ENCODE data around the gene SMAD7.

SMAD7 gene

GRCh38 chr18:48941672-48942071 is 9.1 kb downstream of the SMAD7 start:
- no peak for TF ChIP-seq CTCF (IDR thresholded peaks at IDR 0.05; ENCODE audit: low read depth, low read length, missing control alignments)
- H3K4me3 ChIP-seq (ENCODE audit: low read depth, low read length) = no peak overlapping the region
- in situ Hi-C loops (cut with HindIII; ENCODE audit: low sequenced_read_pairs) = loop anchor here (5.0 kb wide), 1 partner anchor 71 kb away; no protein-coding TSS in a partner anchor
- DNase-seq (ENCODE audit: low read depth) = no peak

DNA sequence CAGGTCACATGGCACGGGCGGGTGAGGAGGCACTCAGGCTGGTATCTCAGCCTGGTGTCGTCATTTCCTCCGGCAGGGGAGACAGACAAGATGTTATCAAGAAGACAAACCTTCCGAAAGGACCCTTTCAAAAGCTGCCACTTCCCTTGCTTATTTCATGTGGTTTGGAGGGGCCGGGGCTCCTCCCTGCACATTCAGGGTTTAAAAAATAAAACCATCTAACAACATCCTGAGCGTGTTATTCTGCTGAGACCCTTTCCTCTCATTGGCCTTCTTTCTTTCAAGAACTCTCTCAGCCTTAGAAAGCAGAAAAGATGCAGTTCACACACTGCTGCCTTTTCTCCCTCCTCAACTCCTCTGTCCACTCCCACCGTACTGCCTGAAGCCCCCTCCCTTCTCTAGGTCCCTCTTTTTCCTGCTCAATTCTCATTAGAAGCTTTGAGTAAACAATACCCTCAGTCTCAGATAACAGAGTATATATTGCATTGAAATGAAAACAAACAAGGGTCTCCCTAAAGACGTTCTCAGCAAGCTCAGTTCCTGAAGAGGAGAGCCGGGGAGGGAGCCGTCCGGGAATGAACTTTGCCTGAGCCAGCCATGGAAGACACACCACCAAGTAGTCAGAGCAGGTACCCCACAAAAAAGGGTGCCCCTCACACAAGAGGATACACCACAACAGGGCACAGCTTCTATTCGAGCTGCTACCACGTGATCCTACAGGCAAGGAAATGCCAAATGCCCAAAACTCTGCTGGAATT is 9.7 kb downstream of the SMAD7 start:
- in situ Hi-C loops (cut with HindIII; ENCODE audit: low sequenced_read_pairs) = loop anchor here (5.0 kb wide), 1 partner anchor 71 kb away; no protein-coding TSS in a partner anchor
- DNase-seq (ENCODE audit: low read depth) = no peak
- TF ChIP-seq CTCF (IDR thresholded peaks at IDR 0.05; ENCODE audit: low read depth, low read length, missing control alignments) = no peak
- H3K4me3 ChIP-seq (ENCODE audit: low read depth, low read length) = no peak overlapping the region

- in situ Hi-C loops (cut with HindIII; ENCODE audit: low sequenced_read_pairs) = loop anchor here (5.0 kb wide), 1 partner anchor 73 kb away; no protein-coding TSS in a partner anchor
- H3K4me3 ChIP-seq (ENCODE audit: low read depth, low read length) = peak overlapping the region; percentile 18
- TF ChIP-seq CTCF (IDR thresholded peaks at IDR 0.05; ENCODE audit: low read depth, low read length, missing control alignments) = no peak
- DNase-seq (ENCODE audit: low read depth) = no peak
Observed at GRCh38 chr18:48939205-48940097, 11.3 kb downstream of the SMAD7 start.

DNA sequence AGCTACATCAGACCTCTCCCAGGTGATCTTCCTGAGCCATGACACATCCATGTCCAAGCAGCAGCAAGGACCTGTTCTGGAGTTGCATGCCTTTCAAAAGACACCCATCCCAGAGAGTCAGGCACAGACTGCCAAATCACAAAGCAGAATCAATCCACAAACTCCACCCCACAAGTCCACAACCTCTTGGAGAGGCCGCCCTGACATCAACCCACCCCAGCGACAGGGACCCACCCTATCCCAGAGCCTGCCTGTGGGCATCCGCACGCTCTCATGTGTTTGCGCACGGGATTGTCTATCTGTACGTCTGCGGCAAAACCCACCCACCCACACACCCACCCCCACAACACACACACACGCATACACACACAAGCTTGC is 11.9 kb downstream of the SMAD7 start:
- in situ Hi-C loops (cut with HindIII; ENCODE audit: low sequenced_read_pairs) = no loop called here
- no peak for TF ChIP-seq CTCF (IDR thresholded peaks at IDR 0.05; ENCODE audit: low read depth, low read length, missing control alignments)
- no peak for DNase-seq (ENCODE audit: low read depth)
- no peak overlapping the region for H3K4me3 ChIP-seq (ENCODE audit: low read depth, low read length)

DNA sequence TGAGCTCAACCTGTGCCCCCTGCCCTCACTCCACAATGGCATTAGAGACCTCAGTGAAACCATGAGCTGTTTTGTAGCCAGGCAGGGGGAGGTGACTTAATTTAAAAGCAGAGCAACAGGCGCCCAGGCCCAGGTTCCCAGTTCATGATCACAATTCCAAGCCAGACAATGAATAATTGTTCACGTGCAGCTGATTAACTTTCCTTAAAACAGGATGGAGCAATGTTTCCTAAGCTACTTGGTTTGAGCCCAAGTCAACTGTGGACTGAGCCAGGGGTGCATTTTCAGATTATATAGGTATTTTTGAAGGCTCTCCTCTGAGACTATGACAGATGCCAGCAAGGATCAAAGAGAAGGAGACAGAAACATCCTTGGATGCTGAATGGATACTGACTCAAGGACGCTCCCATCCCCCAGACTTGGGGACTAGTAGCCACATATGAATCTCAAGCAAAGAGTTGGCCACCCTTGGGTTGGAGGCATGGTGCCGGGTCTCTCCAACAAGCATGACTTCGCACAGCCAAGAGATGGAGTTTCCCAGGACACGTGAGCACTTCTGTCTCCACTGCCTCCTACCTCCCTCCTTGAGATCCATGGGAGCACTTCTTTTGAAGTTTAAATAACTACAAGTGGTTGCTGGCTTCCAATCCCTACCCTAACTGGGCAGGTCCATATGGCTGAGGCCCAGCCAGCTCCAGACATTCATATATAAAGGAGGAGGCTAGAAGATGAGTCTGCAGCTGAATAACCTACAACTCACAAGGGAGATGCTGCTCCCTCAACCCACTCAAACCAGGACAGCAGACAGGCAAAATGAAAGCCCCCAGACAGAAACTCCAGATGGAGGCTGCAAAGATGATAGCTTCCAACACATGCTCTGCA is 12.7 kb downstream of the SMAD7 start:
- no peak overlapping the region for H3K4me3 ChIP-seq (ENCODE audit: low read depth, low read length)
- in situ Hi-C loops (cut with HindIII; ENCODE audit: low sequenced_read_pairs) = no loop called here
- no peak for TF ChIP-seq CTCF (IDR thresholded peaks at IDR 0.05; ENCODE audit: low read depth, low read length, missing control alignments)
- DNase-seq (ENCODE audit: low read depth) = no peak

DNA sequence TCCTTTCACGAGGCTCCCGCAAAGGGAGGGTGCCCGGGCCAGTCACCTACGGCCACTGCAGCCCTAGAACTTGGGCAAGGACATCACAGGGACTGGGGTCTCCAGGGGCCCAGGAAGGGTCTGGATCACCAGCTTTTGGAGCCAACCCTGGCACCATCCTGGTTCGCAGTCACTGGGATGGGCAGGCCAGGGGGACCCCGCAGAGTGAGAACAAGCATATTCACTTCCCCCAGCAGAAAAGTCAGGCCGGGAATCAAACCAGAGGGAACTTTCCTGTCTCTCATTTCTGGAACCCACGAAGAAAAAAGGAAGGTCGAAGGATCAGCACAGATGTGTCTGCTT is 15.4 kb downstream of the SMAD7 start:
- no peak overlapping the region for H3K4me3 ChIP-seq (ENCODE audit: low read depth, low read length)
- in situ Hi-C loops (cut with HindIII; ENCODE audit: low sequenced_read_pairs) = no loop called here
- TF ChIP-seq CTCF (IDR thresholded peaks at IDR 0.05; ENCODE audit: low read depth, low read length, missing control alignments) = no peak
- DNase-seq (ENCODE audit: low read depth) = no peak

All from astrocyte of the cerebellum (primary cell).